Neuronal stem cell (in vitro differentiated cells): ENCODE results near the gene NPR1.
"Not testable (repeated sequence)": the region's sequence is repeated elsewhere in the genome, so short reads cannot be mapped to it uniquely, and the experiment has no call there.

Experiments used
- DNase-seq: peaks from one replicate; pipeline ENCODE4 v3.0.0-alpha.2; 2013; ENCODE audit warnings: low spot score
- H2AFZ ChIP-seq: one replicate; pipeline ENCODE4 v1.6.1; 2013; ENCODE audit warnings: mild to moderate bottlenecking, low read length, inconsistent platforms
- H2AK5ac ChIP-seq: 2 replicates; pipeline ENCODE4 v1.6.1; 2013; ENCODE audit warnings: low read depth, mild to moderate bottlenecking, inconsistent platforms, low read length, moderate library complexity, mixed read lengths
- H2BK120ac ChIP-seq: 2 replicates; pipeline ENCODE4 v1.6.1; 2013; ENCODE audit warnings: low read depth, mild to moderate bottlenecking, inconsistent platforms, low read length, moderate library complexity, mixed read lengths
- H2BK12ac ChIP-seq: one replicate; pipeline ENCODE4 v1.6.1; 2013; ENCODE audit warnings: low read length, inconsistent platforms
- H2BK15ac ChIP-seq: 2 replicates; pipeline ENCODE4 v1.6.1; 2013; ENCODE audit warnings: mild to moderate bottlenecking, low read length, inconsistent platforms, mixed read lengths
- H2BK5ac ChIP-seq: one replicate; pipeline ENCODE4 v1.6.1; 2013; ENCODE audit warnings: inconsistent platforms, mild to moderate bottlenecking, low read length, moderate library complexity
- H3K14ac ChIP-seq: one replicate; pipeline ENCODE4 v1.6.1; 2013; ENCODE audit warnings: low read length, inconsistent platforms
- H3K18ac ChIP-seq: 2 replicates; pipeline ENCODE4 v1.6.1; 2013; ENCODE audit warnings: low read length, inconsistent platforms
- H3K23ac ChIP-seq: 2 replicates; pipeline ENCODE4 v1.6.1; 2013; ENCODE audit warnings: low read depth, mild to moderate bottlenecking, mixed read lengths, low read length, inconsistent platforms; ENCODE audit not compliant: poor library complexity
- H3K27ac ChIP-seq: replicated peaks from 3 replicates; pipeline ENCODE4 v1.5.1; 2013; ENCODE audit warnings: low read length, inconsistent platforms
- H3K27me3 ChIP-seq, 3 experiments: 2 replicates each; pipeline ENCODE4 v1.6.1; 2013; ENCODE audit warnings: low read length in 3 of 3, mild to moderate bottlenecking in 2 of 3, inconsistent platforms in 1 of 3, low read depth in 1 of 3, mixed read lengths in 1 of 3, moderate library complexity in 1 of 3; ENCODE audit not compliant: control insufficient read depth in 3 of 3, insufficient read depth in 3 of 3
- H3K36me3 ChIP-seq, 2 donors: replicated peaks in 1 of 2; 2 replicates each; pipeline ENCODE4 v1.6.1; 2013; ENCODE audit warnings: low read length in 2 of 2; ENCODE audit not compliant: control insufficient read depth in 2 of 2, insufficient read depth in 2 of 2
- H3K4ac ChIP-seq: 2 replicates; pipeline ENCODE4 v1.6.1; 2013; ENCODE audit warnings: inconsistent platforms, mild to moderate bottlenecking, low read length, moderate library complexity
- H3K4me1 ChIP-seq, 2 donors: 1 replicate in 1 of 2; 2 replicates in 1 of 2; pipeline ENCODE4 v1.6.1; 2013; ENCODE audit warnings: low read length in 2 of 2, low read depth in 1 of 2; ENCODE audit not compliant: control insufficient read depth in 2 of 2, insufficient read depth in 1 of 2
- H3K4me2 ChIP-seq: one replicate; pipeline ENCODE4 v1.6.1; 2013; ENCODE audit warnings: mild to moderate bottlenecking, low read length, inconsistent platforms; ENCODE audit not compliant: insufficient read depth, poor library complexity, severe bottlenecking
- H3K4me3 ChIP-seq, 2 donors: 2 replicates each; pipeline ENCODE4 v1.5.1; 2013; ENCODE audit warnings: low read length in 2 of 2, mild to moderate bottlenecking in 2 of 2, inconsistent platforms in 1 of 2, moderate library complexity in 1 of 2
- H3K79me1 ChIP-seq: one replicate; pipeline ENCODE4 v1.6.1; 2013; ENCODE audit warnings: low read depth, mild to moderate bottlenecking, inconsistent platforms, low read length, moderate library complexity
- H3K9ac ChIP-seq: one replicate; pipeline ENCODE4 v1.6.1; 2013; ENCODE audit warnings: mild to moderate bottlenecking, low read depth, low read length, inconsistent platforms; ENCODE audit not compliant: poor library complexity
- H3K9me3 ChIP-seq, 2 donors: replicated peaks in 1 of 2; 2 replicates each; pipeline versions ENCODE3 to v1.6.1; 2013; ENCODE audit warnings: low read length in 2 of 2, mild to moderate bottlenecking in 2 of 2, inconsistent platforms in 1 of 2, low read depth in 1 of 2, mixed read lengths in 1 of 2, moderate library complexity in 1 of 2; ENCODE audit not compliant: control insufficient read depth in 2 of 2, insufficient read depth in 1 of 2
- H4K8ac ChIP-seq: one replicate; pipeline ENCODE4 v1.6.1; 2013; ENCODE audit warnings: low read depth, mild to moderate bottlenecking, inconsistent platforms, low read length, moderate library complexity
- H4K91ac ChIP-seq: one replicate; pipeline ENCODE4 v1.6.1; 2013; ENCODE audit warnings: low read length, low read depth, mild to moderate bottlenecking, inconsistent platforms; ENCODE audit not compliant: poor library complexity
- WGBS, 2 donors: extraction: QIAGEN DNeasy Blood & Tissue Kit; methylation state at CpG; one replicate each; pipeline ENCODE4 v1.1.7; 2013; ENCODE audit warnings: missing lambda C conversion rate in 2 of 2, mixed read lengths in 1 of 2; ENCODE audit not compliant: insufficient read length in 2 of 2, insufficient replicate concordance in 1 of 2; ENCODE audit errors: extremely low coverage in 2 of 2; 5-methylcytosine and 5-hydroxymethylcytosine counted together

The NPR1 gene

DNA sequence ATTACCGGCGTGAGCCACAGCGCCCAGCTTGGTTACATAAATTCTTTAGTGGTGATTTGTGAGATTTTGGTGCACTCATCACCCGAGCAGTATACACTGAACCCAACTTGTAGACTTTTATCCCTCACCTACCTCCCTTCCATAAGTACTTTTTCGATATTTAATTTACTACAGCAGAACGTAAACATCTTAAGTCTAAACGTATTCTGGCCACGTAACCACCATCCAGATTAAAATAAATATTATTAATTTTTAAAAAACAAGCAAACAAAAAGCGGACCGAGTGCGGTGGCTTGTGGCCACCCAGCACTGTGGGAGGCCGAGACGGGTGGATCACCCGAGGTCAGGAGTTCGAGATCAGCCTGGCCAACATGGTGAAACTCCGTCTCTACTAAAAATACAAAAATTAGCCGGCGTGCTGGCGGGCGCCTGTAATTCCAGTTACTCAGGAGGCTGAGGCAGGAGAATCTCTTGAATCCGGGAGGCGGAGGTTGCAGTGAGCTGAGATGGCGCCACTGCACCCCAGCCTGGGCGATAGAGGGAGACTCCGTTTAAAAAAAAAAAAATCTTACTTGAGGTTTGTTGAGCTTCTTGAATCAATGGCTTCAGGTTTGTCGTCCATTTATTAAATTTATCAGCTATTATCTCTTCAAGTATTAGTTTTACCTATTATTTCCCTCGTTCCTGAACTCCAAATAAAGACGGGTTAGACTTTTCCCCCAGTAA lies 6.7 kb upstream of the NPR1 start:
- not testable (repeated sequence) for H4K8ac ChIP-seq, DNase-seq, H3K9me3 ChIP-seq, H3K23ac ChIP-seq, H2BK120ac ChIP-seq, H2BK5ac ChIP-seq, H4K91ac ChIP-seq, H3K27me3 ChIP-seq, H3K18ac ChIP-seq, H3K79me1 ChIP-seq, H2BK12ac ChIP-seq, H3K4me1 ChIP-seq, H3K14ac ChIP-seq, H2AK5ac ChIP-seq, H2BK15ac ChIP-seq, H3K4ac ChIP-seq, H3K9ac ChIP-seq
- Histone ChIP-seq H2AFZ (peak overlapping the region; percentile 86), H3K27ac (peak overlapping the region; percentile 73), H3K4me3 (peak overlapping the region; percentile 62 to 88), H3K36me3 (peaks cover 22 to 34% of the 10 kb centered on the region in 2 donors), H3K4me2 (peak overlapping the region; percentile 42)
- no CpG with 5 or more reads among the region's 28 CpGs for WGBS, 2 donors

DNA sequence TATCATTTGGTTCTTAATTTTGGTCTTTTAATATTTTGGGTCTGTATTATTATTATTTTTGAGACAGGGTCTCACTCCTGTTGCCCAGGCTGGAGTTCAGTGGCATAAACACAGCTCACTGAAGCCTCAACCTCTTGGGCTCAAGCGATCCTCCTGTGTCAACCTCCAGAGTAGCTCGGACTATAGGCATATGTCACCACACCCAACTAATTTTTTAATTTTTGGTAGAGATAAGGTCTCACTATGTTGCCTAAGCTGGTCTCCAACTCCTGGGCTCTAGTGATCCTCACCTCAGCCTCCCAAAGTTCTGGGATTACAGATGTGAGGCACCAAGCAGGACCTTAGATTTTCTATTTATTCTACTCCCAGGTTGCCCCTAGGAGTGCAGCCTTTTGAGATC lies 5.0 kb upstream of the NPR1 start:
- Histone ChIP-seq H3K9me3 (no peaks in the 10 kb centered on the region), H2BK15ac (no peak overlapping the region), H3K36me3 (peaks cover 10 to 17% of the 10 kb centered on the region in 2 donors), H2AFZ (no peak overlapping the region), H3K14ac (no peak overlapping the region), H2BK5ac (no peak overlapping the region), H2BK12ac (no peak overlapping the region), H3K79me1 (no peaks in the 10 kb centered on the region), H3K4me2 (no peak overlapping the region), H4K8ac (no peak overlapping the region), H2AK5ac (no peak overlapping the region), H3K18ac (no peak overlapping the region), H3K4me1 (peaks cover 7 to 15% of the 10 kb centered on the region in 2 donors), H3K27me3 (peaks cover 6 to 10% (median 8%) of the 10 kb centered on the region in 3 experiments), H3K4me3 (no peak overlapping the region), H3K9ac (no peak overlapping the region), H2BK120ac (no peak overlapping the region), H3K23ac (no peak overlapping the region), H4K91ac (no peak overlapping the region), H3K4ac (no peak overlapping the region), H3K27ac (no peak overlapping the region)
- DNase-seq = no peak
- WGBS, 2 donors = no CpG with 5 or more reads among the region's 2 CpGs

DNA sequence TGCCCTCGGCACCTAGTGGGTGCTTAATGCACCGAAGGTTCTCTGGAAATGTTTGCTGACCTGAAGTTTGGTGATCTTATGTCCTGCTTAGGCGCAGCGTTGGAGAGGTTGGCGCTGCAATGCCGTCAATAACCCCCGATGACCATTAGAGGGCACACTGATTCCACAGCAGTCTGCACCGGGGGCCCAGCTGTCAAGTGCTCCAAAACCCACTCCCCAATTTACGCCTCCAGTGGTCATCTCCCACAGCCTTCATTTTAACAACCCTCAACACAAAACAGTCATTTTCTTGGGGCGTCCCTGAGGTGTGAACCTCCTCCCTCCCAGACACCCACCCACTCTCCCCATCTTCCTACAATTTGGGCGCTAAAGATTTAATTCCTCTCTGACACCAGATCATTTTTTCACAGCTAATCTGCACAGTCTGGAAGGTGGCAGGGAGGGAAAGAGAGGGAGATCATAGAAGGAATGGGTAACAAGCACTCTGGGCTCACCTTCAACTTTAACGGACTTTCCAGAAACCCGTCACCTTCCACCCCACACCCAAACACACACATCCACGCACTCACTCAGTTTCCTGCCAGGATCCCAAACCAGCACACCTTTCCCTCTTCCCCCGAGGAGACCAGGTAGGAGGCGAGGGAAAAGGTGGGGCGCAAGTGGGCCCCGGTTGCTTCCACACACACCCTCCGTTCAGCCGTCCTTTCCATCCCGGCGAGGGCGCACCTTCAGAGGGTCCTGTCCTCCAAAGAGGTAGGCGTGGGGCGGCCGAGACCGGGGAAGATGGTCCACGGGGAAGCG lies 570 bp upstream of the NPR1 start:
- no peak overlapping the region for H3K4ac ChIP-seq
- peaks cover 8 to 11% of the 10 kb centered on the region in 2 donors for H3K4me1 ChIP-seq
- peak overlapping the region; percentile 22 to 31 for H3K4me3 ChIP-seq
- H2BK12ac ChIP-seq = no peak overlapping the region
- H2BK5ac ChIP-seq = no peak overlapping the region
- no peak overlapping the region for H4K8ac ChIP-seq
- peak overlapping the region; percentile 93 for H2BK15ac ChIP-seq
- H2AK5ac ChIP-seq = no peak overlapping the region
- no peak overlapping the region for H3K14ac ChIP-seq
- H3K4me2 ChIP-seq = peak overlapping the region; percentile 90
- peak overlapping the region; percentile 99 for H3K23ac ChIP-seq
- WGBS, 2 donors = no CpG with 5 or more reads among the region's 29 CpGs
- H2BK120ac ChIP-seq = no peak overlapping the region
- no peak overlapping the region for H3K27ac ChIP-seq
- peaks cover 0 to 2% of the 10 kb centered on the region in 2 donors for H3K9me3 ChIP-seq
- peaks cover 3% of the 10 kb centered on the region for H3K79me1 ChIP-seq
- peak overlapping the region; percentile 91 for H2AFZ ChIP-seq
- no peaks in the 10 kb centered on the region for H3K36me3 ChIP-seq
- H3K9ac ChIP-seq = peak overlapping the region; percentile 67
- DNase-seq = no peak
- H4K91ac ChIP-seq = no peak overlapping the region
- peaks cover 20 to 52% (median 40%) of the 10 kb centered on the region in 3 experiments for H3K27me3 ChIP-seq
- H3K18ac ChIP-seq = peak overlapping the region; percentile 96
